ENCODE data around the gene CFAP77. TPM values are rescaled to one million over a fixed set of nuclear protein-coding genes. Genes with fewer than 3 reads are reported as not detected.
"Not testable (repeated sequence)": the region's sequence is repeated elsewhere in the genome, so short reads cannot be mapped to it uniquely, and the experiment has no call there.

CFAP77 gene
- total RNA-seq (2014; rRNA removed; shearing (Covaris generic)): not detected in 2 replicates

DNA sequence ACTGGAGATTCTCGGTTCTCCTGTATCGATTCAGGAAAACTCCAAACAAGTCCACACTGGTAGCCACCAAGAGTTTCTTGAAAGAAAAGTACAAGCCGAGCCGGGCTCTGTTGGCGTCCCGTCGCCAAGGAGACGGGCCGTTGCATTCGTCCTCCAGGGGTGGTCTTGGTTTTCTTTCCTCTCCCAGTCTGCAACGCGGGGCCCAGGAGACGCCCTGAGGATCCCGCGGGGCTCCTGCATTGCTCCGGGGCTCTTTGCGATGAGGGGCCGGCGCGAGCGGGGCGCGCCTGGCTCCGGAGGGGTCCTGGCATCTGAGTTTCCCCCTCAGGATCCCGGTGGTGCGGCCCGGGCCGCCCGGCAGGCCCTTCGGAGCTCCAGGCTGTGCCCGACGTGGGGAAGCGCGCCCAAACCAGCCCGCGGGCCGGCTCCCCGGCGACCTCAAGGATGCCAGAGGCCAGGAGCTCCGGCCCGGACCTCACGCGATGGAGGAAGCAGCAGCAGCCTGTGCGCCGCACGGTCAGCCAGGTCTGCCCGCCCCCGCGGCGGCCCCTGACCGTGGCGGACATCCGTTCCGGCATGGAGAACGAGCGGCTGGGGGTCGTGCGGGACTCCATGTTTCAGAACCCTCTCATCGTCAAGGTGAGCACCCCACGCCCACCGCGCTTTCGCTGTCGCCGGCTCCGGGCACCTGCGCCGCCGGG, at the start of gene CFAP77:
CFAP77 (plus strand) TSS at position 384 of the 701 bp plus-strand sequence; CDS start at position 445, 61 bp downstream.
- in situ Hi-C loops (cut with HindIII; ENCODE audit: low sequenced_read_pairs): loop anchor here (10.0 kb wide), 1 partner anchor 155 kb away; no protein-coding TSS in a partner anchor
- DNase-seq (ENCODE audit: low spot score): peak; percentile 50

GRCh38 chr9:132364068-132364467, 45.9 kb upstream of the CFAP77 start:
- no peak for DNase-seq (ENCODE audit: low spot score)

GRCh38 chr9:132365986-132366385, 44.0 kb upstream of the CFAP77 start:
- in situ Hi-C loops (cut with HindIII; ENCODE audit: low sequenced_read_pairs): no loop called here
- DNase-seq (ENCODE audit: low spot score): no peak

More at GRCh38 chr9:132364068-132364467, 45.9 kb upstream of the CFAP77 start:
- in situ Hi-C loops (cut with HindIII; ENCODE audit: low sequenced_read_pairs): no loop called here

GRCh38 chr9:132366481-132366880, 43.5 kb upstream of the CFAP77 start:
- no peak for DNase-seq (ENCODE audit: low spot score)
- in situ Hi-C loops (cut with HindIII; ENCODE audit: low sequenced_read_pairs): no loop called here

DNA sequence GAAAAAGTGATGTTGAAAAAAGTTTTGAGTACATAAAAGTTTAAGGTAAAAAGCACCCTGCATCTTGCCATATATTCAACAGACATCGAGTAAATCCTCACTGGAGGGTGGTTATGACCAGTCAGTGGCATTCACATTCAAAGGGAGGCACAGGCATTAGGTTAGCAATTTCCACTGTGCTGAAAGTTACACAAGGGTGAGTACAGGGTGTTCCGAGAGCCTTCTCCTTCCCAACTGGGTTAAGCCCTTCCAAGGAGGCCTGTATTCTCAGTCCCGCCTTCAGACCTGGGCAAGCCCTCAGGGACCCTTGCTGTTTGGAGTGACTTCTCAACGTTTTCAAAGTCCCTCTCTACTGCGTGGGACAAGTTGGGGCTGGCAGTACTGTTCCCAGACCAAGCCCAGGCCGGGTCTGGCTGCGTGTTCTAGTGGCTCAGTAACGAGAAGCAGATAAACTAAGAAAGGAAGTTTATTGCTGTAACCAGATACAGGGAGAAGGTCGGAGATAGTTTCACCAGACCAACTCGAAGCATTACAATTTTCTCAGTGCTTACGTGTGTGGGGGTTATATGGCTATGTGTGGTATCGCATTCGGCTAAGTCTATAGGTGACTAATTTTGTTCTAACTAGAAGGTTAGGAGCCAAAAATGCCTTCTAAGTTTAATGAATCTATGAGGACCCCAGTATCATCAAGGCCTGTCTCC, 42.2 kb upstream of the CFAP77 start:
- in situ Hi-C loops (cut with HindIII; ENCODE audit: low sequenced_read_pairs): no loop called here
- DNase-seq (ENCODE audit: low spot score): no peak

DNA sequence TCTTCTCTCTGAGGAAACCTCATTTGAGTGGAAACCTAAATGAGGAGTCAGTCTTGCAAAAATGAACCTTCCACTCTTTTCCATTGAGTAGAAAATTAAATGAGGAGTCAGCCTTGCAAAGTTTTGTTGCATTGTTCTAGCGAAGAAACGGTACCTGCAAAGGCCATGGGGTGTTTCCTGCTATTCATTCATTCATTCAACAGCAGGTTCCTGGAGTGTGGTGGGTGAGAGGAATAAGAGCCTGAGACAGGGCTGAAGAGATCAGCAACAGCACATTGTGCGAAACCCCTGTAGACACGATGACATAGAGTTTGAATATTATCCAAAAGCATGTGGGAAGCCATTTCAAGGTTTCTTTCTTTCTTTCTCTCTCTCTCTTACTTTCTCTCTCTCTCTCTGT, 40.6 kb upstream of the CFAP77 start:
- in situ Hi-C loops (cut with HindIII; ENCODE audit: low sequenced_read_pairs): no loop called here
- no peak for DNase-seq (ENCODE audit: low spot score)

- DNase-seq (ENCODE audit: low spot score): no peak
- in situ Hi-C loops (cut with HindIII; ENCODE audit: low sequenced_read_pairs): no loop called here
These were observed 39.4 kb upstream of the CFAP77 start for GRCh38 chr9:132370592-132370991.

GRCh38 chr9:132372177-132373095, 37.6 kb upstream of the CFAP77 start:
- peak; percentile 8 for DNase-seq (ENCODE audit: low spot score)
- in situ Hi-C loops (cut with HindIII; ENCODE audit: low sequenced_read_pairs): no loop called here

DNA sequence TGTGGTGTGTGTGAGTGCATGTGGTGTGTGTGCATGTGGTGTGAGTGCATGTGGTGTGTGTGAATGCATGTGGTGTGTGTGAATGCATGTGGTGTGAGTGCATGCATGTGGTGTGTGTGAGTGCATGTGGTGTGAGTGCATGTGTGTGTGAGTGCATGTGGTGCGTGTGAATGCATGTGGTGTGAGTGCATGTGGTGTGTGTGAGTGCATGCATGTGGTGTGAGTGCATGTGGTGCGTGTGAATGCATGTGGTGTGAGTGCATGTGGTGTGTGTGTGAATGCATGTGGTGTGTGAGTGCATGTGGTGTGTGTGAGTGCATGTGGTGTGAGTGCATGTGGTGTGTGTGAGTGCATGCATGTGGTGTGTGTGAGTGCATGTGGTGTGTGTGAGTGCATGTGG, 32.2 kb upstream of the CFAP77 start:
- DNase-seq (ENCODE audit: low spot score); in situ Hi-C loops (cut with HindIII; ENCODE audit: low sequenced_read_pairs): not testable (repeated sequence)

GRCh38 chr9:132378416-132378815, 31.6 kb upstream of the CFAP77 start:
- in situ Hi-C loops (cut with HindIII; ENCODE audit: low sequenced_read_pairs): not testable (repeated sequence)

GRCh38 chr9:132381966-132382541, 28.0 kb upstream of the CFAP77 start:
- no peak for DNase-seq (ENCODE audit: low spot score)
- in situ Hi-C loops (cut with HindIII; ENCODE audit: low sequenced_read_pairs): no loop called here

More at GRCh38 chr9:132378416-132378815, 31.6 kb upstream of the CFAP77 start:
- not testable (repeated sequence) for DNase-seq (ENCODE audit: low spot score)

GRCh38 chr9:132383462-132383883, 26.5 kb upstream of the CFAP77 start:
- DNase-seq (ENCODE audit: low spot score): no peak
- in situ Hi-C loops (cut with HindIII; ENCODE audit: low sequenced_read_pairs): no loop called here

- in situ Hi-C loops (cut with HindIII; ENCODE audit: low sequenced_read_pairs): no loop called here
- no peak for DNase-seq (ENCODE audit: low spot score)
These were observed 25.6 kb upstream of the CFAP77 start for GRCh38 chr9:132384376-132384775.

GRCh38 chr9:132387133-132387532, 22.9 kb upstream of the CFAP77 start:
- in situ Hi-C loops (cut with HindIII; ENCODE audit: low sequenced_read_pairs): no loop called here
- no peak for DNase-seq (ENCODE audit: low spot score)

DNA sequence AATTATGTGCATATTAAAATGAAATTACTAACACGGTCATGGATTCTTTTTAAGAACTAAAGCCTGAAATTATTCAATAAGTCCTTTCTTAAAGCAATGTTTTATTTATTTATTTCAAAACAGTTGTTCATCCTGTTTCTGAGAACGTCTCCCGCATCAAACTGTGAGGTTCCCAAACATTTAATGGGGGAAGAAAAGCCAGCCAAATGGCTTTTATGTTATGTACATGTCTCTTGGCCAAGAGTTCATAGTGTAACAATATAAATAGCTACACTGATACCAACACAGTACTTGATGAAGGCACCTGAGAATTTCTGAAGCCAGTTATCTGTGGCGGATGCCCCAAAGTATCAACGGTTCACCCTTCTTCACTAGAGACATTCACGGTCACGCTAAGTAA, 19.0 kb upstream of the CFAP77 start:
- in situ Hi-C loops (cut with HindIII; ENCODE audit: low sequenced_read_pairs): no loop called here
- DNase-seq (ENCODE audit: low spot score): no peak

- DNase-seq (ENCODE audit: low spot score): no peak
- in situ Hi-C loops (cut with HindIII; ENCODE audit: low sequenced_read_pairs): no loop called here
These were observed 18.6 kb upstream of the CFAP77 start for GRCh38 chr9:132391449-132391848.

DNA sequence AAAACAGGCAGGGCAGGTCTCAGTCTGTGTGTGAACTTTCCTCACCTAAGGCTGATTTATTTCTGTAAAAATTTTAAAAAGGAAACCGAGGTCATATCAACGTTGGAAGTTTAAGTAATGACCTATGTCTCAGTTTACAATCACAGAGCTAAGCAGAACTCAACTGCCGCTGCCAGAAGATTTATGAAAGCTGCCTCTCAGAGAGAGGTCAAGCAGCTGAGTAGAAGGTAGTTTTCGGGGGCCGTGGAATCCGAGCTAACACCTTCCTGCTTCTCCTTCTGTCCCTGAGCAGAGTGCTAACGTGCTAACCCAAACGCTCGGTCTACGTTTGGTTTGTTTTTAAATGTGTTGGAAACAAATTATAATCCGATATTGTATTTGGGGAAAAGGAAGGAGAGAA, 14.5 kb upstream of the CFAP77 start:
- DNase-seq (ENCODE audit: low spot score): no peak
- in situ Hi-C loops (cut with HindIII; ENCODE audit: low sequenced_read_pairs): no loop called here

- in situ Hi-C loops (cut with HindIII; ENCODE audit: low sequenced_read_pairs): loop anchor here (10.0 kb wide), 1 partner anchor 163 kb away; no protein-coding TSS in a partner anchor
- no peak for DNase-seq (ENCODE audit: low spot score)
These were observed 8.2 kb upstream of the CFAP77 start for GRCh38 chr9:132401824-132402223.

Data from G401 (cell line).